Measurements from ENCODE around the gene AXIN2. TPM values are rescaled to one million over a fixed set of nuclear protein-coding genes. Genes with fewer than 3 reads are reported as not detected.

The AXIN2 gene
- polyA plus RNA-seq, 3 donors, result 0.10 TPM; not detected in 2

DNA sequence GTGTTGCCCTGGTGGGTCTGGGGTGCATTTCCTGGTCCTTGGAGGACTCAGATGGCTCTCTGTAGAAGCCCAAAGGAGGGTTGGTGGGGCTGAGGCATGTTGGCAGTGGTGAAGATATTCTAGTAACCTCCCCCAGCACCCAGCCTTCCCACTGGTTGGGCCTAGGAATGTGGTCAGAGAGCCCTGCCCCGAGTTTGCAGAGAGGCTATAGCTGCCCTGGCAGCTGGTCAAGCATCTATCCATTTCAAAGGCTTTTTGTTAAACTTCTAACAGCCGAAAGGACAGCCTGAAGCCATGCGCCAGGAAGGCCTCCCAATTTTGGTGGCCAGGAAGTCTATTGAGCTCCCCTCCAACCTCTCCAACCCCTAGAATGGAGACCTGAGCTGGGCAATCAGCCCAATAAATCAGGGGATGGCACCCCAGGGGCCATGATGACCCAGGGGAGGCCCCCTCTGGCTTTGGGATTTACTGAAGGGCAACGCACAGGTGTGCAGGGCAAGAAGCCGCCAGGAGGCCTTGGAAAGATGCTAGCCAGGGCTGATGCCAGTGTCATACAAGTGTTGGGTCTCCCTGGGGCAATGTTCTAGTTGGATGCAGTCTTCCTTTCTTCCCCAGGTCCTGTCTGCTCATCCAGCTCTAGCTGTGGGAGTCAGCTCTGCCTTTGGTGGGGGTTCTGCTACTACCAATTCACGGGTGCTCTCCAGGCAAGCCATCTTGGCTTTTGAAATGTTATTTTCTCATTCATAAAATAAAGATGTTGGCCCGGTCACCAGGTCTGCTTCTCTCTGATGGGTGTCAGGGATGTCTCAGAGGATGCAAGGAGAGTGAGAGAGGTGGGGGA lies 30.9 kb upstream of the AXIN2 start:
- H3K27ac Mint-ChIP-seq, result peak overlapping the region in 1 of 7 donors; percentile 49
- Histone ChIP-seq H2AFZ (ENCODE audit: insufficient read depth, low read depth, low read length, poor library complexity, severe bottlenecking) (no peak overlapping the region), H3K4me2 (replicated peaks; ENCODE audit: extremely low read depth, low read length, poor library complexity, severe bottlenecking) (no peak overlapping the region), H3K79me2 (ENCODE audit: insufficient read depth, low read length) (no peaks in the 10 kb centered on the region), H3K27ac (ENCODE audit: low read depth in 1 of 2, low read length in 2 of 2) (no peak overlapping the region), H3K4me3 (replicated peaks in 1 of 3; ENCODE audit: low read depth in 2 of 3, low read length in 3 of 3) (no peak overlapping the region), H3K4me1 (ENCODE audit: control insufficient read depth in 1 of 2, insufficient read depth in 2 of 2, low read length in 2 of 2) (no peaks in the 10 kb centered on the region), H3K9ac (ENCODE audit: insufficient read depth, low read length, poor library complexity, severe bottlenecking) (no peak overlapping the region), H3K9me3 (replicated peaks in 1 of 2; ENCODE audit: control insufficient read depth in 1 of 2, insufficient read depth in 1 of 2, low read length in 2 of 2) (no peaks in the 10 kb centered on the region), H3K27me3 (ENCODE audit: control insufficient read depth in 2 of 2, insufficient read depth in 2 of 2, low read length in 2 of 2) (peaks cover 0 to 19% of the 10 kb centered on the region in 2 donors), H3K36me3 (replicated peaks in 1 of 2; ENCODE audit: control insufficient read depth in 1 of 2, insufficient read depth in 2 of 2, low read length in 2 of 2) (no peaks in the 10 kb centered on the region), H4K20me1 (ENCODE audit: insufficient read depth, low read length) (no peaks in the 10 kb centered on the region)
- H3K9me3 Mint-ChIP-seq, result peaks cover 0 to 4% (median 0%) of the 10 kb centered on the region in 7 donors
- no peaks in the 10 kb centered on the region for H3K36me3 Mint-ChIP-seq
- TF ChIP-seq, protein P1, sequence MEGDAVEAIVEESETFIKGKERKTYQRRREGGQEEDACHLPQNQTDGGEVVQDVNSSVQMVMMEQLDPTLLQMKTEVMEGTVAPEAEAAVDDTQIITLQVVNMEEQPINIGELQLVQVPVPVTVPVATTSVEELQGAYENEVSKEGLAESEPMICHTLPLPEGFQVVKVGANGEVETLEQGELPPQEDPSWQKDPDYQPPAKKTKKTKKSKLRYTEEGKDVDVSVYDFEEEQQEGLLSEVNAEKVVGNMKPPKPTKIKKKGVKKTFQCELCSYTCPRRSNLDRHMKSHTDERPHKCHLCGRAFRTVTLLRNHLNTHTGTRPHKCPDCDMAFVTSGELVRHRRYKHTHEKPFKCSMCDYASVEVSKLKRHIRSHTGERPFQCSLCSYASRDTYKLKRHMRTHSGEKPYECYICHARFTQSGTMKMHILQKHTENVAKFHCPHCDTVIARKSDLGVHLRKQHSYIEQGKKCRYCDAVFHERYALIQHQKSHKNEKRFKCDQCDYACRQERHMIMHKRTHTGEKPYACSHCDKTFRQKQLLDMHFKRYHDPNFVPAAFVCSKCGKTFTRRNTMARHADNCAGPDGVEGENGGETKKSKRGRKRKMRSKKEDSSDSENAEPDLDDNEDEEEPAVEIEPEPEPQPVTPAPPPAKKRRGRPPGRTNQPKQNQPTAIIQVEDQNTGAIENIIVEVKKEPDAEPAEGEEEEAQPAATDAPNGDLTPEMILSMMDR (IDR thresholded peaks at IDR 0.05), result no peak
- intact Hi-C loops (cut with micrococcal nuclease), result no loop called here
- H3K4me3 Mint-ChIP-seq, result no peak overlapping the region
- no peak for DNase-seq
- peaks cover 17 to 28% (median 19%) of the 10 kb centered on the region in 3 donors for H3K27me3 Mint-ChIP-seq (ENCODE audit: low read depth in 3 of 3)
- H3K4me1 Mint-ChIP-seq, result peaks cover 6% of the 10 kb centered on the region
- 89% methylated on average over 5 of the region's 7 CpGs for WGBS (ENCODE audit: insufficient coverage)

DNA sequence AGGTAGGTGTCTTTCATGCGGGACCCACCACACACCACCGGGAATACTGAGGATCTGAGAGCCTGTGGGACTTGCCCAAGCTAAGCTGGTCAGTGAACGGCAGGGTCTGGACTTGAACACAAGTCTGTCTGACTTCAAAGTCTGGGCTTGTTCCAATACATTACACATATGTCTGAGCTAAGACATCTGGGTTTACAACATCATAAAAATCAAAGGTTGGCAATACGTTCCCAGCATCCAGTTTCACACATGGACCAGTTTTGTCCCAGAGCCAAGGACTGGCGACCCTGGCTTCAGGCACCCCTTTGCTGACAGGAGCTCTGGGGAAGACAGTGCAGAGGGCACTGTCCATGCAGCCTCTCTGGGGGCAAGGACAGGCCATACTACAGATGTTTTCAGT lies 27.9 kb upstream of the AXIN2 start:
- Histone ChIP-seq H4K20me1 (ENCODE audit: insufficient read depth, low read length) (no peaks in the 10 kb centered on the region), H3K36me3 (replicated peaks in 1 of 2; ENCODE audit: control insufficient read depth in 1 of 2, insufficient read depth in 2 of 2, low read length in 2 of 2) (no peaks in the 10 kb centered on the region), H3K79me2 (ENCODE audit: insufficient read depth, low read length) (no peaks in the 10 kb centered on the region), H3K4me3 (replicated peaks in 1 of 3; ENCODE audit: low read depth in 2 of 3, low read length in 3 of 3) (no peak overlapping the region), H3K4me2 (replicated peaks; ENCODE audit: extremely low read depth, low read length, poor library complexity, severe bottlenecking) (no peak overlapping the region), H3K9me3 (replicated peaks in 1 of 2; ENCODE audit: control insufficient read depth in 1 of 2, insufficient read depth in 1 of 2, low read length in 2 of 2) (no peaks in the 10 kb centered on the region), H3K9ac (ENCODE audit: insufficient read depth, low read length, poor library complexity, severe bottlenecking) (no peak overlapping the region), H3K4me1 (ENCODE audit: control insufficient read depth in 1 of 2, insufficient read depth in 2 of 2, low read length in 2 of 2) (no peaks in the 10 kb centered on the region), H3K27me3 (ENCODE audit: control insufficient read depth in 2 of 2, insufficient read depth in 2 of 2, low read length in 2 of 2) (peaks cover 0 to 14% of the 10 kb centered on the region in 2 donors), H3K27ac (ENCODE audit: low read depth in 1 of 2, low read length in 2 of 2) (no peak overlapping the region), H2AFZ (ENCODE audit: insufficient read depth, low read depth, low read length, poor library complexity, severe bottlenecking) (no peak overlapping the region)
- peaks cover 0 to 6% (median 3%) of the 10 kb centered on the region in 7 donors for H3K9me3 Mint-ChIP-seq
- intact Hi-C loops (cut with micrococcal nuclease), result no loop called here
- TF ChIP-seq, protein P1 (IDR thresholded peaks at IDR 0.05), result no peak
- no peak overlapping the region for H3K27ac Mint-ChIP-seq
- H3K4me3 Mint-ChIP-seq, result no peak overlapping the region
- H3K36me3 Mint-ChIP-seq, result no peaks in the 10 kb centered on the region
- no peak for DNase-seq
- peaks cover 11 to 20% (median 12%) of the 10 kb centered on the region in 3 donors for H3K27me3 Mint-ChIP-seq (ENCODE audit: low read depth in 3 of 3)
- 92% methylated on average over 4 of the region's 5 CpGs for WGBS (ENCODE audit: insufficient coverage)
- H3K4me1 Mint-ChIP-seq, result peaks cover 6% of the 10 kb centered on the region
